Measurements from ENCODE around the gene PDGFD. TPM values are rescaled to one million over a fixed set of nuclear protein-coding genes. Genes with fewer than 3 reads are reported as not detected.

The PDGFD gene
- total RNA-seq, 1 donor from 2014 or later: 0.49 TPM

DNA sequence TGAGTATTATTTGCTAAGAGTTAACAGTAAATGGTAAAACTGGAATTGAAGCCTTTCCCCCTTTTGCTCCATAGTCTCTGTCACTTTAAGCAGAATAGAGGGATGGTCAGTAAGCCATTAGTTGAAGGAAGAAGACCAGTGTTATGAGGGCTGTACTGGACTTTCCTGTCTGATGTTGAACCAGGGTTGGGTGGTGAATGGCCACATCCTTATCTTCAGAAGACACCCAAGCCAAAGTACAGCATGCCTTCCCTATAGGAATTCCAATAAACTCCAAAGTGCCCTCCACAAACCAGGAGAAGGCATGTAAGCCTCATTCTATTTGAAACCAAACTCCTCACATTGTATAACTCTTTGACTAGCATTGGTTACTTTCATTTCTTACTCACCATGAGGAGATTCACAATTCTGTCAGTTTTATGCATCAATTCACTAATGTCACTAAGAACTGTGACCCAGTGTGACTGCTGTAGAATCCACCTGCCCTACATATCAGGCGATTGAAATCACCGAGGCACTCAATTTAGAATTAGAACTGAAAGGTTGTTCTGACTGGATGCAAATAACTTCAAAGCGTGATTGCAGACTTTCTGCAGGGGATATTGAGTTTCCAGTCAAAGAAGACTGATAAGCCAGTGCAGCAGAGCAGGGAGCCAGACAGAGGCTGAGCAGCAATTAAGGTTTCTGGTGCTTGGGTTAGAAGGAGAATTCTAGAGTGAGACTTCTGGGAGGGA is 234.6 kb downstream of the PDGFD start:
- Mint-ChIP-seq H3K4me1 (ENCODE audit: low read depth, unreplicated experiment) (no peaks in the 10 kb centered on the region), H3K36me3 (ENCODE audit: unreplicated experiment) (no peaks in the 10 kb centered on the region), H3K27me3 (ENCODE audit: unreplicated experiment) (no peaks in the 10 kb centered on the region), H3K4me3 (ENCODE audit: unreplicated experiment) (no peak overlapping the region), H3K27ac (ENCODE audit: unreplicated experiment) (no peak overlapping the region), H3K9me3 (ENCODE audit: unreplicated experiment) (no peaks in the 10 kb centered on the region)
- no peak for DNase-seq
- TF ChIP-seq, protein P1, sequence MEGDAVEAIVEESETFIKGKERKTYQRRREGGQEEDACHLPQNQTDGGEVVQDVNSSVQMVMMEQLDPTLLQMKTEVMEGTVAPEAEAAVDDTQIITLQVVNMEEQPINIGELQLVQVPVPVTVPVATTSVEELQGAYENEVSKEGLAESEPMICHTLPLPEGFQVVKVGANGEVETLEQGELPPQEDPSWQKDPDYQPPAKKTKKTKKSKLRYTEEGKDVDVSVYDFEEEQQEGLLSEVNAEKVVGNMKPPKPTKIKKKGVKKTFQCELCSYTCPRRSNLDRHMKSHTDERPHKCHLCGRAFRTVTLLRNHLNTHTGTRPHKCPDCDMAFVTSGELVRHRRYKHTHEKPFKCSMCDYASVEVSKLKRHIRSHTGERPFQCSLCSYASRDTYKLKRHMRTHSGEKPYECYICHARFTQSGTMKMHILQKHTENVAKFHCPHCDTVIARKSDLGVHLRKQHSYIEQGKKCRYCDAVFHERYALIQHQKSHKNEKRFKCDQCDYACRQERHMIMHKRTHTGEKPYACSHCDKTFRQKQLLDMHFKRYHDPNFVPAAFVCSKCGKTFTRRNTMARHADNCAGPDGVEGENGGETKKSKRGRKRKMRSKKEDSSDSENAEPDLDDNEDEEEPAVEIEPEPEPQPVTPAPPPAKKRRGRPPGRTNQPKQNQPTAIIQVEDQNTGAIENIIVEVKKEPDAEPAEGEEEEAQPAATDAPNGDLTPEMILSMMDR (IDR thresholded peaks at IDR 0.05; ENCODE audit: partially characterized antibody, unreplicated experiment): no peak

DNA sequence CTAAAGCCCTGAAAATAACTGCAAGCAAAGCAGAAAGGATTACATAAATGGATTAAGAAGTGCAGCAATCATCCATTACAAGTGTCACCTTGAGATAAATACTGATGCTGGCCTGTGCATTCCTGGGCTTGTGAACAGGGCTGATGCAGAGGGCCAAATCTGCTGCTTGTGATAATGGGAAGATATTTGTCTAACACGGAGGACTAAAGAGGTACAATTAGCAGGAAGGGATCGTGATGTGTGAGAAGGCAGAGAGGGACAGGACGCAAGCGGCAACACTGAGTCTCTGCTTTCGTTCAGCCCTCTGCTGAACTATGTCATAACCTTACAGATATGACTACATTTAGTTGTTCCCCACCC is 235.2 kb downstream of the PDGFD start:
- TF ChIP-seq, protein P1 (IDR thresholded peaks at IDR 0.05; ENCODE audit: partially characterized antibody, unreplicated experiment): no peak
- Mint-ChIP-seq H3K27ac (ENCODE audit: unreplicated experiment) (no peak overlapping the region), H3K4me1 (ENCODE audit: low read depth, unreplicated experiment) (no peaks in the 10 kb centered on the region), H3K4me3 (ENCODE audit: unreplicated experiment) (no peak overlapping the region), H3K9me3 (ENCODE audit: unreplicated experiment) (no peaks in the 10 kb centered on the region), H3K27me3 (ENCODE audit: unreplicated experiment) (no peaks in the 10 kb centered on the region), H3K36me3 (ENCODE audit: unreplicated experiment) (no peaks in the 10 kb centered on the region)
- no peak for DNase-seq

DNA sequence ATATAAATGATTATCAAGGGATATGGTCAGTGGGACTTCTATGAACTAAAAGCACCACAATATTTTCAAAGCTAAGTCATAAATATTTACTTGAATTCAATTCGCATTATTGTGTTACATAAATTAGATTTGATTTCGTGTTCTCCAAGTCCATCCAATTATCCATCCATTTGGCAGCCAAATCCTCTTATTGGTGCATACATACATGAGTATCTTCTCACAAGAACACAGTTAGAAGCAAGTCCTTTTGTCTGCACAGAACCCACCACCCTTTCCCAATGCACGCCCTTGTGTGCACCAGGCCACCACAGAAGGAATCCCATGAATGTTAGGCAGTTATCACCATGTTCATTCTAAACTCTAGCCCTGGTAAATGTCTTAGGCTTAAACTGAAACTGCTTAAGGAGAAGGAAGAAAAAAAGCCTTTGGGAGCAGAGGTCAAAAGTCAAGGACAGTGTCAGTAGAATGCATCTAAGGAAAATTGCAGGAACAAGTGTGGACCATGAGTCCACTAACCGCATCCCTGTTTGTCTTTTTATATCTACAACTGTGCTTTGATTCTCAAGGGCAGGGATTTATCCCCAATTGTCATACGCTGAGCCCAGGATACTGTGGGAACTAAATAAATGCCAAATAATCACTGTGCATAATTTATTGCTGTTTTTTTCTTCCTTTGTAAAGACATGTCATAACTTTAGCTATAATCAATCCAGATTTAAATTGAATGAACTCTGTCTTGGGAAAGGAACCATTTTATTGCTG is 235.7 kb downstream of the PDGFD start:
- Mint-ChIP-seq H3K36me3 (ENCODE audit: unreplicated experiment) (no peaks in the 10 kb centered on the region), H3K27ac (ENCODE audit: unreplicated experiment) (no peak overlapping the region), H3K9me3 (ENCODE audit: unreplicated experiment) (no peaks in the 10 kb centered on the region), H3K4me3 (ENCODE audit: unreplicated experiment) (no peak overlapping the region), H3K4me1 (ENCODE audit: low read depth, unreplicated experiment) (no peaks in the 10 kb centered on the region), H3K27me3 (ENCODE audit: unreplicated experiment) (no peaks in the 10 kb centered on the region)
- TF ChIP-seq, protein P1 (IDR thresholded peaks at IDR 0.05; ENCODE audit: partially characterized antibody, unreplicated experiment): no peak
- DNase-seq: no peak

DNA sequence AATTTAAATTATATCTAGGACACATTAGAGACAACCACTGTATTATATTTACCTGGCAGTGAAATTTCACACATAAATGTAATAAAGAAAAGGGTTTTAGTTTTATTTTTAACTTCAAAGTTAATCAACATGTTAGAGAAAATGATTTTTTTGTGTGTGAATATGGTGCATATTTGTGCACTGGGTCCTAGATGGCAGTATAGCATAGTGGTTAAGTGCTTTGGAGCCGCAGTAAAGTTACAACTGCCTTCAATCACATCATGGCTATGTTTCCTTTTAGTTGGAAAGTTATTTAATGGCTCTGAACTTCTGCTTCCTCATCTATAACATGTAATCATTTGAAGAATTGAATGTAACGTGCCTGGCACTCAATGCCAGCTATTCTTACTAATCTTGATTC is 236.4 kb downstream of the PDGFD start:
- DNase-seq: no peak
- TF ChIP-seq, protein P1 (IDR thresholded peaks at IDR 0.05; ENCODE audit: partially characterized antibody, unreplicated experiment): no peak
- Mint-ChIP-seq H3K27me3 (ENCODE audit: unreplicated experiment) (no peaks in the 10 kb centered on the region), H3K9me3 (ENCODE audit: unreplicated experiment) (no peaks in the 10 kb centered on the region), H3K27ac (ENCODE audit: unreplicated experiment) (no peak overlapping the region), H3K4me1 (ENCODE audit: low read depth, unreplicated experiment) (no peaks in the 10 kb centered on the region), H3K36me3 (ENCODE audit: unreplicated experiment) (no peaks in the 10 kb centered on the region), H3K4me3 (ENCODE audit: unreplicated experiment) (no peak overlapping the region)

DNA sequence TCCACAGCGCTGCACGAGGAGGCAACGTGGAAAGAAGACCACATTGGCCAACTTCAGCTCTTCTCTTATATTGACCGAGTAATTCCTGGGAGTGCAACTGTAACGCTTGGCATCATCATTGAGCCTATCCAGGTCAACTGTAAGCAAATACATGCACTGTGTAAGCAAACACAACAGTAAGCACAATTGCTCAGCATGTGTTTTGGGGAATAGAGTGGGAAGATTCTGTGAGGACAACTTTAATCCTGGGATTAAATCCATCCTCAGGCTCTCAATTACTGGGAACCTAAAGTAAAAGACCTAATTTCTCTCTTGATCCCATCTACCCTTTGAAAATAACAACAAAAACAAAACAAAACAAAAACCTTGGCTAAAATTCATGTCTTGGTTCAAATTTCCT is 237.0 kb downstream of the PDGFD start:
- DNase-seq: no peak
- no peaks in the 10 kb centered on the region for H3K27me3 Mint-ChIP-seq (ENCODE audit: unreplicated experiment)
- no peak overlapping the region for H3K4me3 Mint-ChIP-seq (ENCODE audit: unreplicated experiment)
- H3K27ac Mint-ChIP-seq (ENCODE audit: unreplicated experiment): no peak overlapping the region
- H3K4me1 Mint-ChIP-seq (ENCODE audit: low read depth, unreplicated experiment): no peaks in the 10 kb centered on the region
- H3K9me3 Mint-ChIP-seq (ENCODE audit: unreplicated experiment): no peaks in the 10 kb centered on the region
- TF ChIP-seq, protein P1 (IDR thresholded peaks at IDR 0.05; ENCODE audit: partially characterized antibody, unreplicated experiment): no peak
- H3K36me3 Mint-ChIP-seq (ENCODE audit: unreplicated experiment): no peaks in the 10 kb centered on the region
